HepG2 (cell line): Measurements from ENCODE around the gene TMEM170B. TPM values are rescaled to one million over a fixed set of nuclear protein-coding genes. Genes with fewer than 3 reads are reported as not detected.
A peak's percentile ranks its signal among the peaks of the same experiment; 100 is the strongest.

Experiments
- ATAC-seq: fragments of 200-7000 bp; cut with Tn5 transposase; 3 replicates; pipeline ENCODE4 v1.9.1; 2020; ENCODE audit warnings: mild to moderate bottlenecking, moderate library complexity
- BruUV-seq: library from RNA; stranded (reverse); fragments of 400-500 nt; replicated peaks from 2 replicates; lab custom pipeline; 2021; lab: Mats Ljungman, UMichigan
- CTCF ChIA-PET: fragments of 300-600 bp; formaldehyde crosslinking; extraction: SDS; loops from one replicate; lab custom pipeline; 2021; ENCODE audit warnings: low total read pairs, inconsistent platforms, low intra/inter-chr PET ratio; lab: Yijun Ruan, JAX
- POLR2A ChIA-PET: fragments of 350-600 bp; sonication (Branson Sonifier 250); formaldehyde crosslinking; loops from one replicate; lab custom pipeline; 2020; ENCODE audit warnings: antibody characterized with exemption, inconsistent platforms; lab: Yijun Ruan, JAX
- DNase-seq: peaks from one replicate; pipeline ENCODE4 v3.0.0-alpha.2; 2015; ENCODE audit warnings: low spot score
- FAIRE-seq: peaks from 3 replicates; lab custom pipeline; 2011; peaks lifted over from hg19 to GRCh38; lab: Jason Lieb, UNC
- H2AFZ ChIP-seq: one replicate; pipeline ENCODE4 v1.6.1; 2011; ENCODE audit warnings: low read length, inconsistent platforms
- H3K27ac ChIP-seq: fragments of 300-600 bp; 3 replicates; pipeline ENCODE4 v1.8.0; 2011; ENCODE audit warnings: mixed run types, mild to moderate bottlenecking, mixed read lengths, low read length, inconsistent platforms; ENCODE audit not compliant: insufficient read depth; ENCODE audit errors: extremely low read length
- H3K27me3 ChIP-seq, 2 experiments: fragments of 200-600 bp in 1 of 2; 2 replicates in 1 of 2; 3 replicates in 1 of 2; pipeline versions ENCODE4 v1.6.0 to v1.8.0; 2011; ENCODE audit warnings: low read length in 2 of 2, mild to moderate bottlenecking in 2 of 2, moderate library complexity in 2 of 2, inconsistent platforms in 1 of 2; ENCODE audit not compliant: insufficient read depth in 2 of 2, control insufficient read depth in 1 of 2
- H3K36me3 ChIP-seq, 2 experiments: fragments of 200-600 bp in 1 of 2; replicated peaks in 1 of 2; 2 replicates in 1 of 2; 3 replicates in 1 of 2; pipeline versions ENCODE4 v1.5.1 to v1.8.0; 2011; ENCODE audit warnings: low read length in 2 of 2, inconsistent platforms in 1 of 2; ENCODE audit not compliant: insufficient read depth in 2 of 2, control insufficient read depth in 1 of 2
- H3K4me1 ChIP-seq: 2 replicates; pipeline ENCODE4 v1.5.1; 2012; ENCODE audit warnings: low read length, inconsistent platforms; ENCODE audit not compliant: insufficient read depth
- H3K4me2 ChIP-seq: 2 replicates; pipeline ENCODE4 v1.6.0; 2011; ENCODE audit warnings: low read depth, low read length, inconsistent platforms
- H3K4me3 ChIP-seq, 3 experiments: fragments of 200-600 bp in 1 of 3; sonication (generic), shearing (Covaris generic) in 1 of 3; replicated peaks in 1 of 3; 2 replicates each; pipeline ENCODE4 v1.5.1; 2011 to 2016; ENCODE audit warnings: low read length in 3 of 3, inconsistent platforms in 2 of 3, low read depth in 2 of 3, mild to moderate bottlenecking in 2 of 3, control low read depth in 1 of 3, mixed read lengths in 1 of 3; ENCODE audit not compliant: insufficient read depth in 1 of 3
- H3K79me2 ChIP-seq: one replicate; pipeline ENCODE4 v1.6.1; 2011; ENCODE audit warnings: low read length, inconsistent platforms; ENCODE audit not compliant: insufficient read depth
- H3K9ac ChIP-seq: 2 replicates; pipeline ENCODE4 v1.6.0; 2011; ENCODE audit warnings: mild to moderate bottlenecking, low read depth, low read length, inconsistent platforms; ENCODE audit not compliant: insufficient read depth
- H3K9me3 ChIP-seq: 2 replicates; pipeline ENCODE4 v1.5.1; 2012; ENCODE audit warnings: mild to moderate bottlenecking, low read length
- H4K20me1 ChIP-seq: 2 replicates; pipeline ENCODE4 v1.6.0; 2011; ENCODE audit warnings: inconsistent platforms, mild to moderate bottlenecking, low read length, moderate library complexity; ENCODE audit not compliant: insufficient read depth
- ARID2 ChIP-seq: sonication (generic); formaldehyde crosslinking; IDR thresholded peaks from 2 replicates; pipeline ENCODE4 v1.8.1; 2022; ENCODE audit warnings: mild to moderate bottlenecking, missing genetic modification reagents, borderline replicate concordance
- CEBPB ChIP-seq: IDR thresholded peaks from 2 replicates; pipeline ENCODE4 v1.6.1; 2011; ENCODE audit warnings: low read depth, low read length, improper control_type of control experiment, borderline replicate concordance
- E2F5 ChIP-seq: sonication (generic); formaldehyde crosslinking; conservative IDR thresholded peaks from 2 replicates; pipeline ENCODE4 v1.4.0; 2020; ENCODE audit warnings: missing genetic modification reagents
- FOSL1 ChIP-seq: sonication (generic); formaldehyde crosslinking; IDR thresholded peaks from 2 replicates; pipeline ENCODE4 v1.9.0; 2021; ENCODE audit warnings: missing genetic modification reagents, borderline replicate concordance
- MLLT10 ChIP-seq: sonication (generic); formaldehyde crosslinking; IDR thresholded peaks from 2 replicates; pipeline ENCODE4 v1.4.0; 2020; ENCODE audit warnings: missing genetic modification reagents
- ZNF10 ChIP-seq: sonication (generic); formaldehyde crosslinking; IDR thresholded peaks from 2 replicates; pipeline ENCODE4 v1.4.0; 2020; ENCODE audit warnings: mild to moderate bottlenecking, low read depth, missing genetic modification reagents, borderline replicate concordance
- in situ Hi-C: cut with HindIII; loops from 2 replicates; pipeline ENCODE4 v1.10.0; 2017; ENCODE audit warnings: low pct_unique_long_range_greater_than_20kb; ENCODE audit not compliant: extremely low pct_ligation_motif_present
- intact Hi-C: fragments of 100-400 bp; cut with micrococcal nuclease; formaldehyde crosslinking; loops from one replicate; pipeline ENCODE4 v1.10.0; 2022; ENCODE audit not compliant: unreplicated experiment
- polyA plus RNA-seq, 8 experiments: library from polyadenylated mRNA; depleted of rRNA in 3 of 8; stranded (reverse) in 7 of 8; unstranded in 1 of 8; fragments of >200 nt; fragmentation: Illumina TruSeq in 4 of 8; extraction: Trizol in 4 of 8; gene quantifications; 2 replicates each; pipeline versions ENCODE4 v1.2.1 to v1.2.3, GENCODE V29; 2011 to 2016; ENCODE audit warnings: low read depth in 4 of 8, missing spikeins in 1 of 8, mixed read lengths in 1 of 8; ENCODE audit not compliant: insufficient read depth in 1 of 8
- total RNA-seq, 5 experiments: library from RNA; depleted of rRNA; stranded (reverse); fragments of >200 nt; fragmentation: Illumina TruSeq; extraction: Trizol; gene quantifications; 2 replicates each; pipeline ENCODE4 v1.2.3, GENCODE V29; 2016; ENCODE audit warnings: low read depth in 1 of 5
- TF ChIP-seq, protein P1 (sequence below): sonication (generic); formaldehyde crosslinking; IDR thresholded peaks from 2 replicates; pipeline ENCODE4 v1.8.1; 2023; ENCODE audit warnings: mild to moderate bottlenecking, missing genetic modification reagents

The TMEM170B gene
- total and polyA plus RNA-seq, 2 of the 13 experiments (the other 11 are each of a cell fraction or from before 2014, with no cell fraction given) = 3.3 to 9.4 TPM

GRCh38 chr6:11551053-11551452, 13.5 kb downstream of the TMEM170B start (continued):
- TF ChIP-seq, protein P1, sequence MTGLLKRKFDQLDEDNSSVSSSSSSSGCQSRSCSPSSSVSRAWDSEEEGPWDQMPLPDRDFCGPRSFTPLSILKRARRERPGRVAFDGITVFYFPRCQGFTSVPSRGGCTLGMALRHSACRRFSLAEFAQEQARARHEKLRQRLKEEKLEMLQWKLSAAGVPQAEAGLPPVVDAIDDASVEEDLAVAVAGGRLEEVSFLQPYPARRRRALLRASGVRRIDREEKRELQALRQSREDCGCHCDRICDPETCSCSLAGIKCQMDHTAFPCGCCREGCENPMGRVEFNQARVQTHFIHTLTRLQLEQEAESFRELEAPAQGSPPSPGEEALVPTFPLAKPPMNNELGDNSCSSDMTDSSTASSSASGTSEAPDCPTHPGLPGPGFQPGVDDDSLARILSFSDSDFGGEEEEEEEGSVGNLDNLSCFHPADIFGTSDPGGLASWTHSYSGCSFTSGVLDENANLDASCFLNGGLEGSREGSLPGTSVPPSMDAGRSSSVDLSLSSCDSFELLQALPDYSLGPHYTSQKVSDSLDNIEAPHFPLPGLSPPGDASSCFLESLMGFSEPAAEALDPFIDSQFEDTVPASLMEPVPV (CRISPR knock-in tag) = no peak
- TF ChIP-seq ARID2 (no peak), ZNF10 (CRISPR knock-in tag) (no peak), E2F5 (CRISPR knock-in tag) (no peak), MLLT10 (CRISPR knock-in tag) (no peak)

- Histone ChIP-seq H3K79me2 (no peaks in the 10 kb centered on the region), H3K4me3 (no peak overlapping the region), H2AFZ (no peak overlapping the region), H3K27me3 (no peaks in the 10 kb centered on the region), H3K4me1 (no peaks in the 10 kb centered on the region), H3K9ac (no peak overlapping the region), H3K27ac (no peak overlapping the region), H3K36me3 (no peaks in the 10 kb centered on the region), H3K9me3 (no peaks in the 10 kb centered on the region), H3K4me2 (no peak overlapping the region), H4K20me1 (no peaks in the 10 kb centered on the region)
- no peak for DNase-seq
- TF ChIP-seq FOSL1 (CRISPR knock-in tag) (no peak), CEBPB (peak; percentile 12; the same call in 1 of the 2 replicates)
- BruUV-seq = no TSS peak
- ChIA-PET CTCF (no interaction called here), POLR2A (no interaction called here)
- intact Hi-C loops = no loop called here
- in situ Hi-C loops = no loop called here
- ATAC-seq = no peak
- FAIRE-seq = no peak
Observed at GRCh38 chr6:11552442-11552841, 14.9 kb downstream of the TMEM170B start.
